KMS-11 (cell line): ENCODE results near the gene EPHB6.

ENCODE experiments used
- H2AFZ ChIP-seq: fragments of 200-600 bp; sonication (generic); 2 replicates; pipeline ENCODE4 v1.6.1; 2016; ENCODE audit warnings: antibody characterized with exemption, mixed run types, low read depth
- H3K27ac ChIP-seq: fragments of 200-600 bp; sonication (generic); 2 replicates; pipeline ENCODE4 v1.6.1; 2016; ENCODE audit warnings: mild to moderate bottlenecking, mixed run types
- H3K27me3 ChIP-seq: fragments of 200-600 bp; sonication (generic); 2 replicates; pipeline ENCODE4 v1.6.1; 2017; ENCODE audit warnings: mild to moderate bottlenecking, low read depth, mixed run types, moderate library complexity; ENCODE audit not compliant: insufficient read depth
- H3K36me3 ChIP-seq: fragments of 200-600 bp; sonication (generic); 2 replicates; pipeline ENCODE4 v1.6.1; 2017; ENCODE audit warnings: mild to moderate bottlenecking, mixed run types; ENCODE audit not compliant: insufficient read depth
- H3K4me1 ChIP-seq: fragments of 200-600 bp; sonication (generic); 2 replicates; pipeline ENCODE4 v1.6.1; 2016; ENCODE audit warnings: mild to moderate bottlenecking, low read depth, mixed run types; ENCODE audit not compliant: poor library complexity, severe bottlenecking
- H3K4me2 ChIP-seq: fragments of 200-600 bp; sonication (generic); 2 replicates; pipeline ENCODE4 v1.7.0; 2016; ENCODE audit warnings: mild to moderate bottlenecking, mixed run types
- H3K4me3 ChIP-seq: fragments of 200-600 bp; sonication (generic); IDR thresholded peaks from 2 replicates; pipeline ENCODE4 v1.6.1; 2017; ENCODE audit warnings: low read depth, low read length, mixed read lengths; ENCODE audit not compliant: insufficient read depth
- H3K79me2 ChIP-seq: fragments of 200-600 bp; sonication (generic); 2 replicates; pipeline ENCODE4 v1.6.1; 2016; ENCODE audit warnings: low read depth, mixed run types; ENCODE audit not compliant: insufficient read depth
- H3K9ac ChIP-seq: fragments of 200-600 bp; sonication (generic); 2 replicates; pipeline ENCODE4 v1.6.1; 2016; ENCODE audit warnings: mild to moderate bottlenecking, mixed run types
- H4K20me1 ChIP-seq: fragments of 200-600 bp; sonication (generic); 2 replicates; pipeline ENCODE4 v1.6.1; 2016; ENCODE audit warnings: mild to moderate bottlenecking, mixed run types; ENCODE audit not compliant: insufficient read depth
- CTCF ChIP-seq: fragments of 200-600 bp; sonication (generic); conservative IDR thresholded peaks from 2 replicates; pipeline ENCODE4 v1.6.1; 2017; ENCODE audit warnings: low read depth, mild to moderate bottlenecking, antibody characterized with exemption, low read length, moderate library complexity, mixed read lengths

EPHB6 gene

GRCh38 chr7:142913566-142913965, 58.7 kb downstream of the EPHB6 start:
- Histone ChIP-seq H3K36me3 (no peaks in the 10 kb centered on the region), H4K20me1 (no peaks in the 10 kb centered on the region), H3K4me2 (no peak overlapping the region)

DNA sequence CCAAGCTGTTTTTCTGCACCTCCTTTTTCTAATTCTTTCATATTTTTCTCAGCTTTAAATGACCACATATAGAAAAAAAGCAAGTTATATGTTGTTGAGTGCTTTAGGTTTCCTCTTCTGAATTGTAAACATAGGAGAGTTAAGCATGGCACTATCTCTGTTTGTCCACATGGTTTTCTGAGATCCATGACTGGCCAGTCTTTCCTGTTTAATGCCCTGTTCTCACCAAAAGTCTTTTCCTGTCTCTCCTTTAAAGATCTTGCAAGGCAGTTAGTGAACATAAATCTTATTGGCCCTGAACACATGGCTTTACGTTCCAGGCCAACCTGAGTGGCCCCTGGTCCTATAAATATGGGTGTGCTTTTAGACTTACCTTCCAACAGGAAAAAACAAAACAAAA, 59.2 kb downstream of the EPHB6 start:
- H3K4me1 ChIP-seq = no peaks in the 10 kb centered on the region
- H3K27me3 ChIP-seq = no peaks in the 10 kb centered on the region

More at GRCh38 chr7:142913566-142913965, 58.7 kb downstream of the EPHB6 start:
- Histone ChIP-seq H3K27ac (no peak overlapping the region), H3K9ac (no peak overlapping the region), H3K4me1 (no peaks in the 10 kb centered on the region), H3K79me2 (no peaks in the 10 kb centered on the region), H3K27me3 (no peaks in the 10 kb centered on the region), H3K4me3 (no peak overlapping the region), H2AFZ (no peak overlapping the region)
- no peak for TF ChIP-seq CTCF

GRCh38 chr7:142915315-142915714, 60.4 kb downstream of the EPHB6 start:
- no peaks in the 10 kb centered on the region for H3K27me3 ChIP-seq
- H3K9ac ChIP-seq = no peak overlapping the region
- no peak overlapping the region for H3K27ac ChIP-seq

More for the DNA sequence above, 59.2 kb downstream of the EPHB6 start:
- H4K20me1 ChIP-seq = no peaks in the 10 kb centered on the region
- H3K36me3 ChIP-seq = no peaks in the 10 kb centered on the region
- no peak overlapping the region for H3K9ac ChIP-seq
- H3K4me2 ChIP-seq = no peak overlapping the region
- H3K27ac ChIP-seq = no peak overlapping the region
- no peak overlapping the region for H3K4me3 ChIP-seq
- no peak overlapping the region for H2AFZ ChIP-seq
- TF ChIP-seq CTCF = no peak
- no peaks in the 10 kb centered on the region for H3K79me2 ChIP-seq

DNA sequence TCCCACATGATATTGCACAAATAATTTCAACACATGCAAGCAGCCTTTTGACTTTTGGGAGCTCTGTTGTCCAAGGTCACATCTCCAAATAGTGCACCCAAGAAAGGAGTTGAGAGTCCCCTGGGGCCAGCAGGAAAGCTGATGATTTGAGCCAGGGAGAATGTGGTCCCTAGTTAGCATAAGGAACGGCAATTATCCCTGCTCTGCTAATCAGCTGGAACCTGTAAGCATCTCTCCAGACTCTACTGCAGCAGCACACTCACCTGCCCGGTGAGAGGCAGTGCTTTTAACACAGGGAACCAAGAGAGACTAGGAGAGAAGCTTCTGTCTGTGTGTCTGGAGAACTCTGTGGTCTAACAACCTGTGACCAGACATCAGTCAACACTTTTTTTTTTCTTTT, 61.6 kb downstream of the EPHB6 start:
- H3K9ac ChIP-seq = no peak overlapping the region
- no peak overlapping the region for H3K4me3 ChIP-seq
- no peaks in the 10 kb centered on the region for H4K20me1 ChIP-seq
- H2AFZ ChIP-seq = no peak overlapping the region
- no peak overlapping the region for H3K4me2 ChIP-seq
- H3K4me1 ChIP-seq = no peaks in the 10 kb centered on the region
- no peaks in the 10 kb centered on the region for H3K36me3 ChIP-seq
- H3K27ac ChIP-seq = no peak overlapping the region
- no peaks in the 10 kb centered on the region for H3K27me3 ChIP-seq
- H3K79me2 ChIP-seq = no peaks in the 10 kb centered on the region
- TF ChIP-seq CTCF = no peak

More at GRCh38 chr7:142915315-142915714, 60.4 kb downstream of the EPHB6 start:
- TF ChIP-seq CTCF = no peak
- no peaks in the 10 kb centered on the region for H4K20me1 ChIP-seq
- H3K36me3 ChIP-seq = no peaks in the 10 kb centered on the region
- H3K4me3 ChIP-seq = no peak overlapping the region
- no peak overlapping the region for H2AFZ ChIP-seq
- H3K79me2 ChIP-seq = no peaks in the 10 kb centered on the region
- H3K4me1 ChIP-seq = no peaks in the 10 kb centered on the region
- no peak overlapping the region for H3K4me2 ChIP-seq
